IPS-NIHi7 (cell line): ENCODE data around the gene LIMS1.
"Not testable (repeated sequence)": the region's sequence is repeated elsewhere in the genome, so short reads cannot be mapped to it uniquely, and the experiment has no call there.

Experiments used
- DNase-seq: peaks from one replicate; pipeline ENCODE4 v3.0.0; 2012; ENCODE audit warnings: mixed read lengths; ENCODE audit errors: extremely low spot score

The LIMS1 gene

DNA sequence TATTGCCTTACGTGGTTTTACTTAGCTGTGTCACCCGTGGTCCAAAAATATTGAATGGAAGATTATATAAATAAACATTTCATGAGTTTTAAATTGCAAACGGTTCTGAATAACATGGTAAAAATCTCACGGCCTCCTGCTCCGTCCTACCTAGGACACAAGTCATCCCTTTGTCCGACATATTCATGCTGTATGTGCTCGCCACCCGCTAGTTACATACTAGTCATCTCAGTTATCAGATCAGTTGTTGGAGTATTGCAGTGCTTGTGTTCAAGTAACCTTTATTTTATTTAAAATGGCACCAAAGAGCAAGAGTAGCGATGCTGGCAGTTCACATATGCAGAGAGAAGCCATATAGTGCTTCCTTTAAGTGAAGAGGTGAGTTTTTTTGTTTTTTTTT, 191.8 kb downstream of the LIMS1 start:
- DNase-seq = not testable (repeated sequence)

- DNase-seq = not testable (repeated sequence)
These were observed 200.4 kb downstream of the LIMS1 start for GRCh38 chr2:108734656-108735055.
